Upper lobe of right lung (tissue), 1 donor: ENCODE results near the gene HYAL4. TPM values are rescaled to one million over a fixed set of nuclear protein-coding genes. Genes with fewer than 3 reads are reported as not detected.
A peak's percentile ranks its signal among the peaks of the same experiment; 100 is the strongest.

ENCODE experiments used
- ATAC-seq: fragments of 200-7000 bp; cut with Tn5 transposase; one replicate; pipeline ENCODE4 v1.9.1; 2020; ENCODE audit warnings: mild to moderate bottlenecking, moderate library complexity
- DNase-seq: peaks from one replicate; pipeline ENCODE4 v3.0.0-alpha.2; 2020
- H3K27ac ChIP-seq: fragments of 200-600 bp; one replicate; pipeline ENCODE4 v1.8.0; 2022
- H3K27me3 ChIP-seq: fragments of 200-600 bp; one replicate; pipeline ENCODE4 v1.8.0; 2022; ENCODE audit warnings: mild to moderate bottlenecking
- H3K36me3 ChIP-seq: fragments of 200-600 bp; one replicate; pipeline ENCODE4 v1.8.0; 2022
- H3K4me1 ChIP-seq: fragments of 200-600 bp; one replicate; pipeline ENCODE4 v1.8.0; 2022
- H3K4me3 ChIP-seq: fragments of 200-600 bp; one replicate; pipeline ENCODE4 v1.8.0; 2022; ENCODE audit warnings: mild to moderate bottlenecking
- H3K9me3 ChIP-seq: fragments of 200-600 bp; one replicate; pipeline ENCODE4 v1.8.0; 2022
- intact Hi-C: fragments of 100-400 bp; cut with DNase I; formaldehyde crosslinking; loops from one replicate; pipeline ENCODE4 v1.11.0; 2022
- total RNA-seq: library from RNA; stranded (reverse); fragmentation: NEBNext Ultra II Directional; extraction: Animal tissue kit (Norgen Biotek cat#: 25700); gene quantifications from one replicate; pipeline ENCODE4 v1.2.1, GENCODE V29; 2021
- TF ChIP-seq, protein P1 (sequence below): fragments of 200-600 bp; IDR thresholded peaks from one replicate; pipeline ENCODE4 v1.8.0; 2022; ENCODE audit warnings: antibody characterized with exemption
- donor health status: DM: no; HTN: yes; CAD: no; lungs with severe emphysema.

Gene HYAL4
- total RNA-seq, 1 donor from 2014 or later: not detected

DNA sequence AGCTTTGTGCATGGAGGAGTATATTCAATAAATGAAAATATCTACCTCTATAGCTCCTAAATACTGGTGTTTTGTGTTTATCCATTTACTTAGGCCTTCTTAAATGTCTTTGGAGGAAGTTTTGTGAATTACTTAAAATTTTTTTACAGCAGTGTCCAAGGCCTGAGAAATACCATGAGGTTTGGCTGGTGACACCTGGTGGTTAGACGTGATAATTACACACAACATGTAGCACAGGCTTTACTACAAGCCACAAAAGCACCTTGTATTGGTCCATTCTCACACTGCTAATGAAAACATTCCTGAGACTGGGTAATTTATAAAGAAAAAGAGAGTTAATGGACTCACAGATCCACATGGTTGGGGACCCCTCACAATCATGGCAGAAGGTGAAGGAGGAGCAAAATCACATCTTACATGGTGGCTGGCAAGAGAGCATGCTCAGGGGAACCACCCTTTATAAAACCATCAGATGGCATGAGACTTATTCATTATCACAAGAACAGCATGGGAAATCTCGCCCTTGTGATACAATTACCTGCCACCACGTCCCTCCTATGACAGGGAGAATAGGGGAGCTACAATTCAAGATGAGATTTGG lies 20.6 kb downstream of the HYAL4 start:
- no peak for DNase-seq
- Histone ChIP-seq H3K4me3 (no peak overlapping the region), H3K9me3 (no peaks in the 10 kb centered on the region), H3K36me3 (no peaks in the 10 kb centered on the region), H3K4me1 (no peaks in the 10 kb centered on the region), H3K27me3 (no peaks in the 10 kb centered on the region), H3K27ac (no peak overlapping the region)
- intact Hi-C loops: loop anchor here (10.0 kb wide), 1 partner anchor 231 kb away; no protein-coding TSS in a partner anchor
- TF ChIP-seq, protein P1, sequence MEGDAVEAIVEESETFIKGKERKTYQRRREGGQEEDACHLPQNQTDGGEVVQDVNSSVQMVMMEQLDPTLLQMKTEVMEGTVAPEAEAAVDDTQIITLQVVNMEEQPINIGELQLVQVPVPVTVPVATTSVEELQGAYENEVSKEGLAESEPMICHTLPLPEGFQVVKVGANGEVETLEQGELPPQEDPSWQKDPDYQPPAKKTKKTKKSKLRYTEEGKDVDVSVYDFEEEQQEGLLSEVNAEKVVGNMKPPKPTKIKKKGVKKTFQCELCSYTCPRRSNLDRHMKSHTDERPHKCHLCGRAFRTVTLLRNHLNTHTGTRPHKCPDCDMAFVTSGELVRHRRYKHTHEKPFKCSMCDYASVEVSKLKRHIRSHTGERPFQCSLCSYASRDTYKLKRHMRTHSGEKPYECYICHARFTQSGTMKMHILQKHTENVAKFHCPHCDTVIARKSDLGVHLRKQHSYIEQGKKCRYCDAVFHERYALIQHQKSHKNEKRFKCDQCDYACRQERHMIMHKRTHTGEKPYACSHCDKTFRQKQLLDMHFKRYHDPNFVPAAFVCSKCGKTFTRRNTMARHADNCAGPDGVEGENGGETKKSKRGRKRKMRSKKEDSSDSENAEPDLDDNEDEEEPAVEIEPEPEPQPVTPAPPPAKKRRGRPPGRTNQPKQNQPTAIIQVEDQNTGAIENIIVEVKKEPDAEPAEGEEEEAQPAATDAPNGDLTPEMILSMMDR: peak; percentile 76
- ATAC-seq: peak; percentile 96

DNA sequence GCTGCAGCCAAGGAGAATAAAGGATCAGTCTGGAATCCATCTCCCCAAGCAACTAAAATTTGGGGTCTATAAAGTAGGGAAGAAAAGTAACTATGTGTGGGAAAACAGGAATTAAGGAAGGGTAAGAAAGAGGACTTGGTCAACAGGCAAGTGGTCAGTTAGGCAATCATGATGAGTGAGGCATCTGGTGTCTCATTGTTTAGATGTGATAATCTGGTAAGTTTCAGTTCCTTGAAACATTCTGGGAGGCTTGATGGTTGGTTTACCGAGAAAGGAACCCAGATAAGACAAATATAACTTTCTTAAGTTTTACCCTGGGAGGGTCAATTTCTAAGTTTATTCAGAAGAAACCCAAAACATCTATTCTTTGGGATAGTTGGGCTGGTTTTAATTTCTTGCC lies 22.3 kb downstream of the HYAL4 start:
- no peaks in the 10 kb centered on the region for H3K27me3 ChIP-seq
- ATAC-seq (peak; percentile 68), DNase-seq (no peak)
- no peak overlapping the region for H3K4me3 ChIP-seq
- intact Hi-C loops: loop anchor here (10.0 kb wide), 1 partner anchor 232 kb away; no protein-coding TSS in a partner anchor
- no peaks in the 10 kb centered on the region for H3K9me3 ChIP-seq
- no peak overlapping the region for H3K27ac ChIP-seq
- H3K4me1 ChIP-seq: no peaks in the 10 kb centered on the region
- TF ChIP-seq, protein P1: no peak
- H3K36me3 ChIP-seq: no peaks in the 10 kb centered on the region

DNA sequence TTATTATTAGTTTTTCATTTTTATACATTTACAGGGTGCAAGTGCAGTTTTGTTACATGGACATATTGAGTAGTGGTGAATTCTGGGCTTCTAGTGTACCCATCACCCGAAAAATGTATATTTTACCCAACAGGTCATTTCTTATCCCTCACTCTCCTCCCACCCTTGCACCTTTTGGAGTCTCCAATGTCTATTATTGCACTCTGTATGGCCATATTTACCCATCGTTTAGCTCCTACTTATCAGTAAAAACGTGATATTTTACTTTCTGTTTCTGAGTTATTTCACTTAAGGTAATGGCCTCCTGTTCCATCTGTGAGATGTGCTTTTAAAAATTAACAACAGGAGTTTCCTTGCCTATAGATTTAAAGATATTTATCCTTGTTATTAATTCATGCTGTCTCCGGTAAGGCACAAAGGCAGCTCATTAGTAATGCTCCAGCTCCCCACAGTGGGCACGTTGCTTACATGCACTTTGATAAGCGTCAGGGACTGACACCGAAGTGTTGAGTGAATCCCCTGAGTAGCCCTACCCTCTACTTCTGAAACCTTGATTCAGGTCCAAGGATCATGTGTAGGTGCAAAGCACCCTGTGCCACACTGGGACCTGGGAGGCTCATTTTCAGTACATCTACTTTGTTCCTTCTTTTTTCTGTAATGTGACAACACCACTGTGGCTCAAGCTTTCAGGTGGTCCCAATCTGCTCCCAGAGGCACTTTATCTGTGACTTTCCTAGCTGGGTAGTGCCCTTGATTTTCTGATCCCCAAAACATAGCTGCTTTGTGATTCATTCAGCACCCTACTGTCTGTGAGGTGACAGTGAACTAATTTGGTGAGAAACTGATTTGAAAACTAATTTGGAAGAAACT lies 27.3 kb downstream of the HYAL4 start:
- ATAC-seq: peak; percentile 94
- TF ChIP-seq, protein P1: peak; percentile 57

DNA sequence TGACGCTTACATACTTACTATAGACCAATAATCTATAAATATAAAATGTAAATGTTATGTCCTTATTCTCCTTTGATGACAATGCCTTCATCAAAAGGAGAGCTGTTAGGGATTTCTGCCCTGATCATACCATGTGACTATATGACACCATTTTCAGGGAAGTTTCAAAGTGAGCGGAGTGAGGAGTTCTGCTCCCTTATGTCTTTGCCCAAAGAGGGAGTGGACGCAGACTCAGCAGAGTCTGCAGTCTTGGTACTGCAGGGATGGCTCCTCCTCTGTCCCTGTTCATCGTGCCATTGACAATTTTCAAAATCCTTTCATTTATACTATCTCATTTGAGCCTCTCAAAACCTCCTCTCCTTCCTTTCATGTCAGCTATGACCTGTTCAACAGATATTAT lies 27.9 kb downstream of the HYAL4 start:
- no peaks in the 10 kb centered on the region for H3K36me3 ChIP-seq
- no peaks in the 10 kb centered on the region for H3K27me3 ChIP-seq
- ATAC-seq (no peak), DNase-seq (no peak)
- H3K27ac ChIP-seq: no peak overlapping the region
- intact Hi-C loops: no loop called here
- H3K4me3 ChIP-seq: no peak overlapping the region
- TF ChIP-seq, protein P1: no peak
- H3K4me1 ChIP-seq: no peaks in the 10 kb centered on the region
- no peaks in the 10 kb centered on the region for H3K9me3 ChIP-seq

More for the DNA sequence above, 27.3 kb downstream of the HYAL4 start:
- intact Hi-C loops: no loop called here
- no peak overlapping the region for H3K27ac ChIP-seq
- no peak overlapping the region for H3K4me3 ChIP-seq
- no peaks in the 10 kb centered on the region for H3K4me1 ChIP-seq
- DNase-seq: no peak
- no peaks in the 10 kb centered on the region for H3K9me3 ChIP-seq
- H3K36me3 ChIP-seq: no peaks in the 10 kb centered on the region
- no peaks in the 10 kb centered on the region for H3K27me3 ChIP-seq

DNA sequence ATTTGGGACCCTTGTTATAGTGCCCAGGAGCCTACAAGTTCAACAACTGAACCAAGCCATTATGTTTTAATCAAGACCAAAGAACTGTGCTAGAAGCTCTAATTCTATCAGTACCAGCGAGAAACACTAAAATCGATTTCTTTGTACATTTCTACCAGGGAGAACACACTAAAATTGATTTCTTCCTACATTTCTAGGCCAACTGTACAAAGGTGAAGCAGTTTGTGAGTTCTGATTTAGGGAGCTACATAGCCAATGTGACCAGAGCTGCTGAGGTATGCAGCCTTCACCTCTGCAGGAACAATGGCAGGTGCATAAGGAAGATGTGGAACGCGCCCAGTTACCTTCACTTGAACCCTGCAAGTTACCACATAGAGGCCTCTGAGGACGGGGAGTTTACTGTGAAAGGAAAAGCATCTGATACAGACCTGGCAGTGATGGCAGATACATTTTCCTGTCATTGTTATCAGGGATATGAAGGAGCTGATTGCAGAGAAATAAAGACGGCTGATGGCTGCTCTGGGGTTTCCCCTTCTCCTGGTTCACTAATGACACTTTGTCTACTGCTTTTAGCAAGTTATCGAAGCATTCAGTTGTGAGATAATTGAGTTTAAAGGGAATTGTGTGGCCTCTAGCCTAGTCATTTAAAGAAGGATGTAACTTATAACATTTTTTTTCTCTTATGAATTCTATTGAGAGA lies 31.7 kb downstream of the HYAL4 start:
- no peaks in the 10 kb centered on the region for H3K4me1 ChIP-seq
- no peak overlapping the region for H3K27ac ChIP-seq
- H3K27me3 ChIP-seq: no peaks in the 10 kb centered on the region
- no peaks in the 10 kb centered on the region for H3K36me3 ChIP-seq
- no peak overlapping the region for H3K4me3 ChIP-seq
- no peaks in the 10 kb centered on the region for H3K9me3 ChIP-seq
- DNase-seq (no peak), ATAC-seq (no peak)
- TF ChIP-seq, protein P1: no peak
- intact Hi-C loops: no loop called here
